Neuronal stem cell (in vitro differentiated cells): Measurements from ENCODE around the gene PTPN3.

Experiments
- DNase-seq: peaks from one replicate; pipeline ENCODE4 v3.0.0-alpha.2; 2013; ENCODE audit warnings: low spot score
- H2AFZ ChIP-seq: one replicate; pipeline ENCODE4 v1.6.1; 2013; ENCODE audit warnings: mild to moderate bottlenecking, low read length, inconsistent platforms
- H2AK5ac ChIP-seq: 2 replicates; pipeline ENCODE4 v1.6.1; 2013; ENCODE audit warnings: low read depth, mild to moderate bottlenecking, inconsistent platforms, low read length, moderate library complexity, mixed read lengths
- H2BK120ac ChIP-seq: 2 replicates; pipeline ENCODE4 v1.6.1; 2013; ENCODE audit warnings: low read depth, mild to moderate bottlenecking, inconsistent platforms, low read length, moderate library complexity, mixed read lengths
- H2BK12ac ChIP-seq: one replicate; pipeline ENCODE4 v1.6.1; 2013; ENCODE audit warnings: low read length, inconsistent platforms
- H2BK15ac ChIP-seq: 2 replicates; pipeline ENCODE4 v1.6.1; 2013; ENCODE audit warnings: mild to moderate bottlenecking, low read length, inconsistent platforms, mixed read lengths
- H2BK5ac ChIP-seq: one replicate; pipeline ENCODE4 v1.6.1; 2013; ENCODE audit warnings: inconsistent platforms, mild to moderate bottlenecking, low read length, moderate library complexity
- H3K14ac ChIP-seq: one replicate; pipeline ENCODE4 v1.6.1; 2013; ENCODE audit warnings: low read length, inconsistent platforms
- H3K18ac ChIP-seq: 2 replicates; pipeline ENCODE4 v1.6.1; 2013; ENCODE audit warnings: low read length, inconsistent platforms
- H3K23ac ChIP-seq: 2 replicates; pipeline ENCODE4 v1.6.1; 2013; ENCODE audit warnings: low read depth, mild to moderate bottlenecking, mixed read lengths, low read length, inconsistent platforms; ENCODE audit not compliant: poor library complexity
- H3K27ac ChIP-seq: replicated peaks from 3 replicates; pipeline ENCODE4 v1.5.1; 2013; ENCODE audit warnings: low read length, inconsistent platforms
- H3K27me3 ChIP-seq, 3 experiments: 2 replicates each; pipeline ENCODE4 v1.6.1; 2013; ENCODE audit warnings: low read length in 3 of 3, mild to moderate bottlenecking in 2 of 3, inconsistent platforms in 1 of 3, low read depth in 1 of 3, mixed read lengths in 1 of 3, moderate library complexity in 1 of 3; ENCODE audit not compliant: control insufficient read depth in 3 of 3, insufficient read depth in 3 of 3
- H3K36me3 ChIP-seq, 2 donors: replicated peaks in 1 of 2; 2 replicates each; pipeline ENCODE4 v1.6.1; 2013; ENCODE audit warnings: low read length in 2 of 2; ENCODE audit not compliant: control insufficient read depth in 2 of 2, insufficient read depth in 2 of 2
- H3K4ac ChIP-seq: 2 replicates; pipeline ENCODE4 v1.6.1; 2013; ENCODE audit warnings: inconsistent platforms, mild to moderate bottlenecking, low read length, moderate library complexity
- H3K4me1 ChIP-seq, 2 donors: 1 replicate in 1 of 2; 2 replicates in 1 of 2; pipeline ENCODE4 v1.6.1; 2013; ENCODE audit warnings: low read length in 2 of 2, low read depth in 1 of 2; ENCODE audit not compliant: control insufficient read depth in 2 of 2, insufficient read depth in 1 of 2
- H3K4me2 ChIP-seq: one replicate; pipeline ENCODE4 v1.6.1; 2013; ENCODE audit warnings: mild to moderate bottlenecking, low read length, inconsistent platforms; ENCODE audit not compliant: insufficient read depth, poor library complexity, severe bottlenecking
- H3K4me3 ChIP-seq, 2 donors: 2 replicates each; pipeline ENCODE4 v1.5.1; 2013; ENCODE audit warnings: low read length in 2 of 2, mild to moderate bottlenecking in 2 of 2, inconsistent platforms in 1 of 2, moderate library complexity in 1 of 2
- H3K79me1 ChIP-seq: one replicate; pipeline ENCODE4 v1.6.1; 2013; ENCODE audit warnings: low read depth, mild to moderate bottlenecking, inconsistent platforms, low read length, moderate library complexity
- H3K9ac ChIP-seq: one replicate; pipeline ENCODE4 v1.6.1; 2013; ENCODE audit warnings: mild to moderate bottlenecking, low read depth, low read length, inconsistent platforms; ENCODE audit not compliant: poor library complexity
- H3K9me3 ChIP-seq, 2 donors: replicated peaks in 1 of 2; 2 replicates each; pipeline versions ENCODE3 to v1.6.1; 2013; ENCODE audit warnings: low read length in 2 of 2, mild to moderate bottlenecking in 2 of 2, inconsistent platforms in 1 of 2, low read depth in 1 of 2, mixed read lengths in 1 of 2, moderate library complexity in 1 of 2; ENCODE audit not compliant: control insufficient read depth in 2 of 2, insufficient read depth in 1 of 2
- H4K8ac ChIP-seq: one replicate; pipeline ENCODE4 v1.6.1; 2013; ENCODE audit warnings: low read depth, mild to moderate bottlenecking, inconsistent platforms, low read length, moderate library complexity
- H4K91ac ChIP-seq: one replicate; pipeline ENCODE4 v1.6.1; 2013; ENCODE audit warnings: low read length, low read depth, mild to moderate bottlenecking, inconsistent platforms; ENCODE audit not compliant: poor library complexity
- WGBS, 2 donors: extraction: QIAGEN DNeasy Blood & Tissue Kit; methylation state at CpG; one replicate each; pipeline ENCODE4 v1.1.7; 2013; ENCODE audit warnings: missing lambda C conversion rate in 2 of 2, mixed read lengths in 1 of 2; ENCODE audit not compliant: insufficient read length in 2 of 2, insufficient replicate concordance in 1 of 2; ENCODE audit errors: extremely low coverage in 2 of 2; 5-methylcytosine and 5-hydroxymethylcytosine counted together

The PTPN3 gene

GRCh38 chr9:109349421-109349846, 148.7 kb downstream of the PTPN3 start:
- Histone ChIP-seq H2AK5ac (no peak overlapping the region), H4K91ac (no peak overlapping the region), H2BK12ac (no peak overlapping the region), H4K8ac (no peak overlapping the region), H3K4ac (no peak overlapping the region), H3K4me3 (no peak overlapping the region), H3K36me3 (no peaks in the 10 kb centered on the region), H2BK15ac (no peak overlapping the region), H3K27me3 (peaks cover 0 to 23% (median 0%) of the 10 kb centered on the region in 3 experiments), H3K9me3 (no peaks in the 10 kb centered on the region), H3K4me1 (peaks cover 0 to 5% of the 10 kb centered on the region in 2 donors), H3K27ac (no peak overlapping the region), H2AFZ (no peak overlapping the region), H2BK120ac (no peak overlapping the region), H3K9ac (no peak overlapping the region), H3K23ac (no peak overlapping the region), H3K14ac (no peak overlapping the region), H2BK5ac (no peak overlapping the region), H3K79me1 (no peaks in the 10 kb centered on the region), H3K18ac (no peak overlapping the region), H3K4me2 (no peak overlapping the region)
- DNase-seq: no peak

DNA sequence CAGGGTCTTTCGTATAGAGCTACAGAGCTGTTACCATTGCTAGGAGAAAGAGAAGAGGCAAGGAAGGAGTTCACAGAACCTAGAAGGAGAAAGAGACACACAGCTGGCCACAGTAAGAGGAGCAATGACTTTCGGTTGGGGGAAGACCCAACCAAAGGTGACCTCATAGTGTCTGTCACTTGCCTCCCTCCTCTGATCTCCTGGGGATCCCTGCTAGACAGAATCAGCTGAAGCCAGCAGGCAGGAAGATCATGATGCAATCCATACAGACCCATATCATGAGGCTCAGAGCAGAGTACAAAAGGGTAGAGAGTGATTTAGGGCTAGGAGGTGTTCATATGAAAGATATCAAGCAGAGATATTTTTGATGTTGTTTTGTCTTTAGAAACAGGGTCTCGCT, 151.2 kb downstream of the PTPN3 start:
- H3K9ac ChIP-seq: no peak overlapping the region
- H3K4me1 ChIP-seq: peaks cover 0 to 5% of the 10 kb centered on the region in 2 donors
- H3K4me2 ChIP-seq: no peak overlapping the region
- H3K79me1 ChIP-seq: no peaks in the 10 kb centered on the region
- H4K91ac ChIP-seq: no peak overlapping the region
- H2AFZ ChIP-seq: no peak overlapping the region
- H3K14ac ChIP-seq: no peak overlapping the region
- H4K8ac ChIP-seq: no peak overlapping the region
- no peak overlapping the region for H2BK5ac ChIP-seq
- no CpG with 5 or more reads among the region's 3 CpGs for whole genome bisulfite sequencing, 2 donors
- H3K23ac ChIP-seq: no peak overlapping the region
- no peaks in the 10 kb centered on the region for H3K9me3 ChIP-seq
- H2AK5ac ChIP-seq: no peak overlapping the region
- no peaks in the 10 kb centered on the region for H3K36me3 ChIP-seq
- H3K27ac ChIP-seq: no peak overlapping the region
- H3K18ac ChIP-seq: no peak overlapping the region
- H3K4ac ChIP-seq: no peak overlapping the region
- H3K4me3 ChIP-seq: no peak overlapping the region
- no peak overlapping the region for H2BK15ac ChIP-seq
- H2BK120ac ChIP-seq: no peak overlapping the region
- no peak for DNase-seq
- no peak overlapping the region for H2BK12ac ChIP-seq
- H3K27me3 ChIP-seq: peaks cover 0 to 27% (median 0%) of the 10 kb centered on the region in 3 experiments

GRCh38 chr9:109344866-109345265, 153.2 kb downstream of the PTPN3 start:
- H4K8ac ChIP-seq: no peak overlapping the region
- no peak overlapping the region for H2AK5ac ChIP-seq
- no peak overlapping the region for H3K4me3 ChIP-seq
- no peak overlapping the region for H3K14ac ChIP-seq
- H3K4me1 ChIP-seq: peaks cover 0 to 5% of the 10 kb centered on the region in 2 donors
- H3K18ac ChIP-seq: no peak overlapping the region
- H3K36me3 ChIP-seq: no peaks in the 10 kb centered on the region
- H4K91ac ChIP-seq: no peak overlapping the region
- no peak overlapping the region for H2AFZ ChIP-seq
- no peak overlapping the region for H2BK15ac ChIP-seq
- no peak overlapping the region for H2BK12ac ChIP-seq
- no peak overlapping the region for H2BK5ac ChIP-seq
- H3K27me3 ChIP-seq: peaks cover 0 to 19% (median 0%) of the 10 kb centered on the region in 3 experiments
- H3K27ac ChIP-seq: no peak overlapping the region
- no peak for DNase-seq
- WGBS, 2 donors: no CpG with 5 or more reads among the region's 3 CpGs
- H3K4ac ChIP-seq: no peak overlapping the region
- no peaks in the 10 kb centered on the region for H3K9me3 ChIP-seq
- no peak overlapping the region for H3K4me2 ChIP-seq
- H2BK120ac ChIP-seq: no peak overlapping the region
- H3K79me1 ChIP-seq: no peaks in the 10 kb centered on the region
- no peak overlapping the region for H3K9ac ChIP-seq
- H3K23ac ChIP-seq: no peak overlapping the region

GRCh38 chr9:109342878-109343277, 155.2 kb downstream of the PTPN3 start:
- WGBS, 2 donors: no CpG with 5 or more reads among the region's 4 CpGs
- Histone ChIP-seq H3K27me3 (peaks cover 0 to 9% (median 0%) of the 10 kb centered on the region in 3 experiments), H2BK5ac (no peak overlapping the region)

More at GRCh38 chr9:109342878-109343277, 155.2 kb downstream of the PTPN3 start:
- no peak overlapping the region for H3K18ac ChIP-seq
- peaks cover 0 to 5% of the 10 kb centered on the region in 2 donors for H3K4me1 ChIP-seq
- H3K9me3 ChIP-seq: no peaks in the 10 kb centered on the region
- no peak overlapping the region for H4K91ac ChIP-seq
- no peaks in the 10 kb centered on the region for H3K36me3 ChIP-seq
- no peak overlapping the region for H3K4me3 ChIP-seq
- H2BK15ac ChIP-seq: no peak overlapping the region
- H2AFZ ChIP-seq: no peak overlapping the region
- H3K14ac ChIP-seq: no peak overlapping the region
- H3K27ac ChIP-seq: no peak overlapping the region
- H4K8ac ChIP-seq: no peak overlapping the region
- no peak overlapping the region for H3K4me2 ChIP-seq
- H2AK5ac ChIP-seq: no peak overlapping the region
- H3K4ac ChIP-seq: no peak overlapping the region
- H3K23ac ChIP-seq: no peak overlapping the region
- DNase-seq: no peak
- H3K79me1 ChIP-seq: no peaks in the 10 kb centered on the region
- no peak overlapping the region for H3K9ac ChIP-seq
- H2BK120ac ChIP-seq: no peak overlapping the region
- H2BK12ac ChIP-seq: no peak overlapping the region
